ENCODE measurements around the gene HOXA5.
A peak's percentile ranks its signal among the peaks of the same experiment; 100 is the strongest.

Gene HOXA5

DNA sequence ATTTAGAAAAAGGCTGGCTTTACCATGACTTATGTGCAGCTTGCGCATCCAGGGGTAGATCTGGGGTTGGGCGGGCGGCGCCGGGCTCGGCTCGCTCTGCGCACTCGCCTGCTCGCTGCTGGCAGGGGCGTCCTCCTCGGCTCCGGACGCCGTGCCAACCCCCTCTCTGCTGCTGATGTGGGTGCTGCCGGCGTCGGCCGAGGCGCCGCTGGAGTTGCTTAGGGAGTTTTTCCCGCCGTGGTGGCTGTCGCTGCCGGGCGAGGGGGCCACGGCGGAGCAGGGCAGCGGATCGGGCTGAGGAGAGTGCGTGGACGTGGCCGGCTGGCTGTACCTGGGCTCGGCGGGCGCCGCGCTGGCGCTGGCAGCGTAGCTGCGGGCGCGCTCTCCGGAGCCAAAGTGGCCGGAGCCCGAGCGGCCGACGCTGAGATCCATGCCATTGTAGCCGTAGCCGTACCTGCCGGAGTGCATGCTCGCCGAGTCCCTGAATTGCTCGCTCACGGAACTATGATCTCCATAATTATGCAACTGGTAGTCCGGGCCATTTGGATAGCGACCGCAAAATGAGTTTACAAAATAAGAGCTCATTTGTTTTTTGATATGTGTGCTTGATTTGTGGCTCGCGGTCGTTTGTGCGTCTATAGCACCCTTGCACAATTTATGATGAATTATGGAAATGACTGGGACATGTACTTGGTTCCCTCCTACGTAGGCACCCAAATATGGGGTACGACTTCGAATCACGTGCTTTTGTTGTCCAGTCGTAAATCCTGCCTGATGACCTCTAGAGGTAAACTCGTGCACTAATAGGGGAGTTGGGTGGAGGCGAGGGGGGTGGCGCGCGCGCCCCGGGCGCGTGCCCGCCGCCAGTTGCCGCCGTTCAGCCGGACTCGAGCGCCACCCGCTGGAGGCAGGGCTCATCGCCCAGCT lies at the start of gene HOXA5:
HOXA5 (minus strand) TSS at position 659 of the 927 bp plus-strand sequence; CDS start at position 585, 74 bp downstream.
- TF ChIP-seq ISL1 (CRISPR knock-in tag; IDR thresholded peaks at IDR 0.05) (no peak), ZFP3 (CRISPR knock-in tag; IDR thresholded peaks at IDR 0.05) (no peak)
- ATAC-seq = peak; percentile 28

DNA sequence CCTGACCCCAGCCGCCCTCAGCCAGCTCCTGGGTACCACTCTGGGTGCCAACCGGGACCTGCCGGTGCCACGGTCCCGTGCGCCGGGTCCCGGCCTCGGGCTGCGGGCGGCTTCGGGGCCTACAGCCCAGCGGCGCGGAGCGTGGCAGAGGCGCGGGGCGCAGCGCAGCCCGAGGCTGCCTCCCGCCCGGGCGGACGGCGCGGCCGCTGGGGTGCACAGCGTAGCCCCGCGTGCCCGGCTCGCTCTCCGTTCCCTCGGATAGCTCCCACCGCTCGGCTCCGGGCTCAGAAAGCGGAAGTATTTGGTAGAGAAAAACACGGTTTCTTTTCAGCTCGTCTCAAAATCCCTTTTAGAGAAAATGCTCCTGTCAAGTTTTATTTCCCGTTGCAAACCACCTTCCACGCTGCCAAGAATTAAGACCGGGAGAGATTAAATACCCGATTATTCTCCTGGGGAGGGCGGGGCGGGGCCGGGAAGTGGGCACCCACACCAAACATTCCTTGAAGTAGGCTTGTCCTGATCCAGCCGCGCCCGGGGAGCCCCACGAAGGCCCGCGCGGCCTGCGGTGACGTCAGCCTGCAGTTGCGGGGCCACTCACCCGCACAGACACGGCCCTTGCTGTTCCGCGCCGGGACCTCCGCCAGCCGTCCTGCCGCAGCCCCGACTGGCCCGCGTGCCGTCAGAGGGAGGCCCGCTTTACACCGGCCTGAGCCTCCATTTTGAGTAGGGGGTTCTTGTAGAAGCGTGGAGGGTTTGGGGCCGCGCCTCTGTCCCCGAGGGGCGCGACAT lies 49.3 kb upstream of the HOXA5 start:
- peak; percentile 25; the same call in 2 of the 3 replicates for ATAC-seq
- TF ChIP-seq CSRNP3 (CRISPR knock-in tag; IDR thresholded peaks at IDR 0.05) (no peak), BACH2 (CRISPR knock-in tag; IDR thresholded peaks at IDR 0.05; ENCODE audit: borderline replicate concordance) (no peak), CREB5 (CRISPR knock-in tag; IDR thresholded peaks at IDR 0.05; ENCODE audit: low read depth) (no peak), ZC3H10 (CRISPR knock-in tag; IDR thresholded peaks at IDR 0.05) (no peak), ZFP3 (CRISPR knock-in tag; IDR thresholded peaks at IDR 0.05) (no peak), OSR1 (CRISPR knock-in tag; IDR thresholded peaks at IDR 0.05) (no peak), CSDC2 (CRISPR knock-in tag; IDR thresholded peaks at IDR 0.05) (no peak), ZFP30 (CRISPR knock-in tag; IDR thresholded peaks at IDR 0.05) (no peak), TCF4 (CRISPR knock-in tag; IDR thresholded peaks at IDR 0.05; ENCODE audit: borderline replicate concordance) (no peak), PPARA (CRISPR knock-in tag; IDR thresholded peaks at IDR 0.05; ENCODE audit: borderline replicate concordance) (no peak), RARB (CRISPR knock-in tag; IDR thresholded peaks at IDR 0.05) (no peak), GLIS3 (CRISPR knock-in tag; IDR thresholded peaks at IDR 0.05) (no peak), ARNTL (CRISPR knock-in tag; IDR thresholded peaks at IDR 0.05; ENCODE audit: borderline replicate concordance, low read depth) (no peak)
- TF ChIP-seq, protein P1, sequence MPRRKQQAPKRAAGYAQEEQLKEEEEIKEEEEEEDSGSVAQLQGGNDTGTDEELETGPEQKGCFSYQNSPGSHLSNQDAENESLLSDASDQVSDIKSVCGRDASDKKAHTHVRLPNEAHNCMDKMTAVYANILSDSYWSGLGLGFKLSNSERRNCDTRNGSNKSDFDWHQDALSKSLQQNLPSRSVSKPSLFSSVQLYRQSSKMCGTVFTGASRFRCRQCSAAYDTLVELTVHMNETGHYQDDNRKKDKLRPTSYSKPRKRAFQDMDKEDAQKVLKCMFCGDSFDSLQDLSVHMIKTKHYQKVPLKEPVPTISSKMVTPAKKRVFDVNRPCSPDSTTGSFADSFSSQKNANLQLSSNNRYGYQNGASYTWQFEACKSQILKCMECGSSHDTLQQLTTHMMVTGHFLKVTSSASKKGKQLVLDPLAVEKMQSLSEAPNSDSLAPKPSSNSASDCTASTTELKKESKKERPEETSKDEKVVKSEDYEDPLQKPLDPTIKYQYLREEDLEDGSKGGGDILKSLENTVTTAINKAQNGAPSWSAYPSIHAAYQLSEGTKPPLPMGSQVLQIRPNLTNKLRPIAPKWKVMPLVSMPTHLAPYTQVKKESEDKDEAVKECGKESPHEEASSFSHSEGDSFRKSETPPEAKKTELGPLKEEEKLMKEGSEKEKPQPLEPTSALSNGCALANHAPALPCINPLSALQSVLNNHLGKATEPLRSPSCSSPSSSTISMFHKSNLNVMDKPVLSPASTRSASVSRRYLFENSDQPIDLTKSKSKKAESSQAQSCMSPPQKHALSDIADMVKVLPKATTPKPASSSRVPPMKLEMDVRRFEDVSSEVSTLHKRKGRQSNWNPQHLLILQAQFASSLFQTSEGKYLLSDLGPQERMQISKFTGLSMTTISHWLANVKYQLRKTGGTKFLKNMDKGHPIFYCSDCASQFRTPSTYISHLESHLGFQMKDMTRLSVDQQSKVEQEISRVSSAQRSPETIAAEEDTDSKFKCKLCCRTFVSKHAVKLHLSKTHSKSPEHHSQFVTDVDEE (CRISPR knock-in tag; IDR thresholded peaks at IDR 0.05) = no peak

GRCh38 chr7:27191833-27192545 lies 48.5 kb upstream of the HOXA5 start:
- TF ChIP-seq ESRRG (CRISPR knock-in tag; IDR thresholded peaks at IDR 0.05) (no peak), ZNF8 (CRISPR knock-in tag; IDR thresholded peaks at IDR 0.05) (no peak), ZC3H10 (CRISPR knock-in tag; IDR thresholded peaks at IDR 0.05) (no peak), ZFP3 (CRISPR knock-in tag; IDR thresholded peaks at IDR 0.05) (no peak), TOX (CRISPR knock-in tag; IDR thresholded peaks at IDR 0.05; ENCODE audit: borderline replicate concordance) (no peak), CSDC2 (CRISPR knock-in tag; IDR thresholded peaks at IDR 0.05) (no peak), TCF4 (CRISPR knock-in tag; IDR thresholded peaks at IDR 0.05; ENCODE audit: borderline replicate concordance) (no peak), BACH2 (CRISPR knock-in tag; IDR thresholded peaks at IDR 0.05; ENCODE audit: borderline replicate concordance) (no peak), PPARA (CRISPR knock-in tag; IDR thresholded peaks at IDR 0.05; ENCODE audit: borderline replicate concordance) (no peak), ZNF70 (CRISPR knock-in tag; IDR thresholded peaks at IDR 0.05) (no peak)
- TF ChIP-seq, protein P2, sequence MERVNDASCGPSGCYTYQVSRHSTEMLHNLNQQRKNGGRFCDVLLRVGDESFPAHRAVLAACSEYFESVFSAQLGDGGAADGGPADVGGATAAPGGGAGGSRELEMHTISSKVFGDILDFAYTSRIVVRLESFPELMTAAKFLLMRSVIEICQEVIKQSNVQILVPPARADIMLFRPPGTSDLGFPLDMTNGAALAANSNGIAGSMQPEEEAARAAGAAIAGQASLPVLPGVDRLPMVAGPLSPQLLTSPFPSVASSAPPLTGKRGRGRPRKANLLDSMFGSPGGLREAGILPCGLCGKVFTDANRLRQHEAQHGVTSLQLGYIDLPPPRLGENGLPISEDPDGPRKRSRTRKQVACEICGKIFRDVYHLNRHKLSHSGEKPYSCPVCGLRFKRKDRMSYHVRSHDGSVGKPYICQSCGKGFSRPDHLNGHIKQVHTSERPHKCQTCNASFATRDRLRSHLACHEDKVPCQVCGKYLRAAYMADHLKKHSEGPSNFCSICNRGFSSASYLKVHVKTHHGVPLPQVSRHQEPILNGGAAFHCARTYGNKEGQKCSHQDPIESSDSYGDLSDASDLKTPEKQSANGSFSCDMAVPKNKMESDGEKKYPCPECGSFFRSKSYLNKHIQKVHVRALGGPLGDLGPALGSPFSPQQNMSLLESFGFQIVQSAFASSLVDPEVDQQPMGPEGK (CRISPR knock-in tag; IDR thresholded peaks at IDR 0.05; ENCODE audit: borderline replicate concordance) = no peak
- ATAC-seq = no peak; the same call in 2 of the 3 replicates
